OCI-LY7 (cell line): ENCODE results near the gene GNE. TPM values are rescaled to one million over a fixed set of nuclear protein-coding genes. Genes with fewer than 3 reads are reported as not detected.

Experiments
- BruUV-seq: library from RNA; stranded (reverse); fragments of 400-500 nt; replicated peaks from 2 replicates; lab custom pipeline; 2021; lab: Mats Ljungman, UMichigan
- CTCF ChIA-PET: fragments of 300-600 bp; sonication (Branson Sonifier 250); formaldehyde crosslinking; loops from one replicate; lab custom pipeline; 2022; ENCODE audit warnings: antibody characterized with exemption; ENCODE audit not compliant: unreplicated experiment; lab: Charles Lee
- POLR2A ChIA-PET: fragments of 300-600 bp; sonication (Branson Sonifier 250); formaldehyde crosslinking; loops from one replicate; lab custom pipeline; 2022; ENCODE audit warnings: antibody characterized with exemption; lab: Charles Lee
- DNase-seq: peaks from one replicate; pipeline ENCODE4 v3.0.0-alpha.2; 2015; ENCODE audit warnings: low spot score
- H2AFZ ChIP-seq: fragments of 200-600 bp; sonication (generic), shearing (Covaris generic); 2 replicates; pipeline ENCODE4 v1.6.1; 2014; ENCODE audit warnings: mild to moderate bottlenecking, antibody characterized with exemption, low read length, moderate library complexity
- H3K27ac ChIP-seq: fragments of 200-600 bp; sonication (generic); 2 replicates; pipeline ENCODE4 v1.5.1; 2014; ENCODE audit warnings: mixed run types, low read depth, mild to moderate bottlenecking, moderate library complexity, low read length, inconsistent platforms; ENCODE audit not compliant: poor library complexity, severe bottlenecking
- H3K36me3 ChIP-seq: fragments of 200-600 bp; sonication (generic); 2 replicates; pipeline ENCODE4 v1.6.1; 2014; ENCODE audit warnings: mild to moderate bottlenecking, antibody characterized with exemption, low read length, moderate library complexity, mixed read lengths; ENCODE audit not compliant: insufficient read depth
- H3K4me1 ChIP-seq: fragments of 200-600 bp; sonication (generic); 2 replicates; pipeline ENCODE4 v1.5.1; 2014; ENCODE audit warnings: mild to moderate bottlenecking, low read length; ENCODE audit not compliant: insufficient read depth, poor library complexity, severe bottlenecking
- H3K4me2 ChIP-seq: fragments of 200-600 bp; sonication (generic); 2 replicates; pipeline ENCODE4 v1.6.1; 2014; ENCODE audit warnings: mild to moderate bottlenecking, low read length
- H3K4me3 ChIP-seq: fragments of 200-600 bp; sonication (generic); 2 replicates; pipeline ENCODE4 v1.5.1; 2014; ENCODE audit warnings: mild to moderate bottlenecking, low read depth, low read length; ENCODE audit not compliant: poor library complexity, severe bottlenecking
- H3K79me2 ChIP-seq: fragments of 200-600 bp; sonication (generic); 2 replicates; pipeline ENCODE4 v1.6.1; 2016; ENCODE audit warnings: low read depth, mild to moderate bottlenecking, low read length, moderate library complexity, mixed read lengths; ENCODE audit not compliant: insufficient read depth
- H3K9me2 ChIP-seq: fragments of 200-600 bp; sonication (generic); 2 replicates; pipeline ENCODE4 v1.6.1; 2016; ENCODE audit warnings: mild to moderate bottlenecking, low read length, mixed read lengths; ENCODE audit not compliant: insufficient read depth
- H3K9me3 ChIP-seq: fragments of 200-600 bp; sonication (generic); 2 replicates; pipeline ENCODE4 v1.6.1; 2014; ENCODE audit warnings: mild to moderate bottlenecking, mixed run types, low read length, mixed read lengths
- H4K20me1 ChIP-seq: fragments of 200-600 bp; sonication (generic); 2 replicates; pipeline ENCODE4 v1.6.1; 2014; ENCODE audit warnings: mild to moderate bottlenecking, antibody characterized with exemption, low read length, moderate library complexity, mixed read lengths; ENCODE audit not compliant: insufficient read depth
- CTCF ChIP-seq: fragments of 200-600 bp; sonication (generic); conservative IDR thresholded peaks from 2 replicates; pipeline ENCODE4 v1.5.1; 2014; ENCODE audit warnings: mild to moderate bottlenecking, antibody characterized with exemption, low read length, moderate library complexity, mixed read lengths
- EZH2phosphoT487 ChIP-seq: fragments of 200-600 bp; sonication (generic); IDR thresholded peaks from 2 replicates; pipeline ENCODE4 v1.6.1; 2018; ENCODE audit warnings: low read depth, borderline replicate concordance, mild to moderate bottlenecking, mixed run types, antibody characterized with exemption, low read length, moderate library complexity, mixed read lengths
- intact Hi-C: fragments of 100-400 bp; cut with micrococcal nuclease; formaldehyde crosslinking; loops from one replicate; pipeline ENCODE4 v1.10.0; 2022; ENCODE audit not compliant: unreplicated experiment
- total RNA-seq, 2 experiments: library from RNA; depleted of rRNA in 1 of 2; stranded (reverse); fragments of >200 nt in 1 of 2; shearing (Covaris generic) in 1 of 2; gene quantifications; 2 replicates each; pipeline ENCODE4 v1.2.3, GENCODE V29; 2014 to 2022

GNE gene
- total RNA-seq, 2 experiments from 2014 or later: 15.5 to 27.7 TPM

GRCh38 chr9:36191686-36192085 lies 66.6 kb downstream of the GNE start:
- Histone ChIP-seq H3K4me3 (peak overlapping the region; percentile 92), H3K79me2 (peaks cover 55% of the 10 kb centered on the region), H3K9me2 (no peaks in the 10 kb centered on the region), H3K9me3 (no peaks in the 10 kb centered on the region), H3K4me2 (peak overlapping the region; percentile 97), H3K36me3 (peaks cover 38% of the 10 kb centered on the region), H2AFZ (no peak overlapping the region), H3K4me1 (peaks cover 40% of the 10 kb centered on the region), H3K27ac (peak overlapping the region; percentile 73), H4K20me1 (peaks cover 32% of the 10 kb centered on the region)
- no peak for DNase-seq
- intact Hi-C loops: loop anchor here (2.0 to 5.0 kb wide), 2 partner anchors 39 to 51 kb away; no protein-coding TSS in a partner anchor
- BruUV-seq: no TSS peak
- no peak for TF ChIP-seq EZH2phosphoT487
- no peak for TF ChIP-seq CTCF
- ChIA-PET POLR2A (interaction anchor here (0.6 to 3.9 kb wide), 8 partner anchors 10 to 443 kb away, joined by 3 to 18 read pairs (median 5); partner anchors contain the start of gene GNE), CTCF (no interaction called here)

DNA sequence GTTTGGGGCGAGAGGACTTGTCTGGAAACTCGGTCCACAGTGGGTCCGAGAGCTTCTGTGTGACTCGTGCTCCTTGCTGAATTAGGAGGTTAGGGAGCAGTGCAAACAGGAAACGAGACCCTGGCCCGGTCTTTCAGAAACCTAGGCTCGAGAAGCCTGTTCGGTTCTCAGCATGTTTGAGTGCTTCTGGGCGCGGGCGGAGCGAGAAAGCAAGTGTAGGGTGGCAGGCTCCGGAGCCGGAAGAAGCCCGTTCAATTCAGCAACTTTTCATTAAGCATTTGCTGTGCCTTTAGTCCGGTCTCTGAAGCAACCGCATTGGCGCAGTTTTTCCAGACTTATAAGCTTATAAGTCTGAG lies 67.0 kb downstream of the GNE start:
- Histone ChIP-seq H3K79me2 (peaks cover 51% of the 10 kb centered on the region), H3K9me2 (no peaks in the 10 kb centered on the region), H3K4me2 (peak overlapping the region; percentile 97), H4K20me1 (peaks cover 32% of the 10 kb centered on the region), H3K27ac (peak overlapping the region; percentile 73), H3K36me3 (peaks cover 34% of the 10 kb centered on the region), H3K4me3 (peak overlapping the region; percentile 92), H2AFZ (peak overlapping the region; percentile 46; the same call in 1 of the 2 replicates), H3K9me3 (no peaks in the 10 kb centered on the region), H3K4me1 (peaks cover 40% of the 10 kb centered on the region)
- DNase-seq: peak; percentile 67
- TF ChIP-seq EZH2phosphoT487 (no peak), CTCF (no peak)
- BruUV-seq: no TSS peak
- intact Hi-C loops: loop anchor here (2.0 to 5.0 kb wide), 2 partner anchors 38 to 51 kb away; no protein-coding TSS in a partner anchor
- ChIA-PET CTCF (interaction anchor here (0.6 to 1.0 kb wide), 3 partner anchors 111 to 574 kb away, joined by 3 to 4 read pairs (median 3); no protein-coding TSS in a partner anchor), POLR2A (interaction anchor here (0.6 to 3.9 kb wide), 12 partner anchors 10 to 443 kb away, joined by 3 to 18 read pairs (median 4); partner anchors contain the start of gene GNE)
